ENCODE measurements around the gene LRRK1.
"Not testable (repeated sequence)": the region's sequence is repeated elsewhere in the genome, so short reads cannot be mapped to it uniquely, and the experiment has no call there.

The LRRK1 gene

DNA sequence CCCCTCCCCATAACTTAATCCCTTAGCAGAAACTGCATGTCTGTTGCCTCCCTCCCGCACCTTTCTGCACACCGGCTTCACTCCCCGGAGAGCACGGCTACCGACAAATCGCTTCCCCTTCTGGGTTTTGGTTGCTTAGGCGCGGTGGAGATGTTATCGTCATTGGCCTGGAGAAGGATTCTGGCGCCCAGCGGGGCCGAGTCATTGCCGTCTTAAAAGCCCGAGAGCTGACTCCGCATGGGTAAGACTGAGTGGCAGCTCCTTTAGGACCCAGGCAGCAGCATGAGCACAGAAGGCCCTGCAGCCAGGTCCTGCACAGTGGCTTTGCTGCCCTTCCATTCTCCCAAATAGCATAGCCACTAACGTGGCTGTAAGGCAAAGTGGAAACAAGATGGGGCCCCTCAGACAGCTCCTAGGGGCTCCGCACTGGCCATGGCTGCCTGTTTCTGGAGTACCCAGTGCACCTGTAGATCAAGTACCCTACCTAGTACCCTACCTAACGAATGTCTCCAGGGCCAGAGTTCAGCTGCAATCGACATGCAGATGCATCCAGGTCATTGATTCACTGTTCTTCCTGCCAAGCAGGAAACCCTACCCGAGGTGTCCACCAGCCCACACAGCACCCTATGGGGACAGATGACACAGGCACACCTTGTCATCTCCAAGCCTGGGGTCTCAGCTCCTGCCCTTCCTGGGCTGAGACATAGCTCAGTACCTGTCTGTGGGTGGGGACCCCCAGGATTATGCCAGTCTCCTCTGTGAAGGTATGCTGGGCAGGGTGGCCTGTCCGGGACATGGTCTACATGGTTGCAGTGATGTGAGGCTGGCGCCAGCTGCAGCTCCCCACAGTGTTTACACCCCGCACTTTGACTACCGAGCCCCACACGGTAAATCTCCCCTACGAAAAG is 147.6 kb downstream of the LRRK1 start:
- DNase-seq = no peak
- TF ChIP-seq POLR2A (IDR thresholded peaks at IDR 0.05; ENCODE audit: low read length) (no peak), GATA1 (IDR thresholded peaks at IDR 0.05; ENCODE audit: low read depth, low read length) (no peak)

DNA sequence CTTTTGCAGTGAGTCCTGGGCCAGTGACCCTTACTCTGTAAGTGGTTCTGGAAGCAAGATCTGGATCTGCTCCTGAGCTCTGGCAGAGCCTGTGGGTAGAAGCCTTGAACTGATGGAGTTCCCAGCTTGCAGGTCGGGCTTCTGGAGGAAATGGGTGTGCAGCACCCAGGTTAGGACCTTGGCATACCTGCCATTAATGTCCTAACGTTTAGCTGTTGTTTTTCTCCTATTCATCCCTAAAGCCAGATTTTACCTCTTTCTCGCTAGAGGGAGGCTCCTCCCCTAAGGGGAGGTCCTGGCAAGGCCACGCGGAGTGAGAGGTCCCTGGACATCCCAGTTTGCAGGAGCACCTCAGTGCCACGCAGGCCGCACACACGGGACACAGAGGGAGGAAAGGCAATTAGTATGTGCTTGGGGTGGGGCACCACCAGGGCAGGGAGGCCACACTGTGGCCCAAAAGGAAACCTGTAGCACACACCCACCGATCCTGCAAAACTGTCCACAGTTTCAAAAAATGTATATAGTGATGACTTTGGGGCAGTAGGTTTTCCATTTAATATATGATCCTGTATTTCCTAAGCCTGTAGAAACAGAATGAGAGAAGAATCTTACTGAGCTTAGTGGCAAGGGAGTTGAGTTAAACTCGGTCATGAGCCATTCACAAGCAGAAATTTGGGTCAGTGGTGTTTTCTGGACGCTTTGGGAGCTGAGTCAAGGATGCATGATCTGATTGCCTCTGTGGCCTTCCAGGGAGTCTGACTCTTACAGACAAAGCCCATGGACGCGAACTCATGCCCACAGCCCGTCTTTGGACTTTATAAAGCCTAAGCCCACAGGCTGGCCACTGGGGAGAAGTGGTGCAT is 148.7 kb downstream of the LRRK1 start:
- TF ChIP-seq POLR2A (IDR thresholded peaks at IDR 0.05; ENCODE audit: low read length) (no peak), GATA1 (IDR thresholded peaks at IDR 0.05; ENCODE audit: low read depth, low read length) (no peak)
- DNase-seq = no peak

DNA sequence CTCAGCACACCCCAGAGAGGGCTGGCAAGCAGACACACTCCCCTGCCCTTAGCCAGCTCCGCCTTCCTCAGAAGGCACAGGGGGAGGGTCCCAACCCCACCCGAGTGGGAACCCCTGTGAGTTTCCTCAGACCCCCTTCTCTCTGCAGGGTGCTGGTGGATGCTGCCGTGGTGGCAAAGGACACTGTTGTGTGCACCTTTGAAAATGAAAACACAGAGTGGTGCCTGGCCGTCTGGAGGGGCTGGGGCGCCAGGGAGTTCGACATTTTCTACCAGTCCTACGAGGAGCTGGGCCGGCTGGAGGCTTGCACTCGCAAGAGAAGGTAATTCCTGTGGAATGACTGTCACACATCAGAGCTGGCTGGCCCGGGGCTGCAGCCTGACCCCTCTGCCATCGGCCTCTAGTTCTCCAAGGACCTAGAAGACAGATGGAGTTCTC is 149.4 kb downstream of the LRRK1 start:
- no peak for DNase-seq
- TF ChIP-seq POLR2A (IDR thresholded peaks at IDR 0.05; ENCODE audit: low read length) (no peak), GATA1 (IDR thresholded peaks at IDR 0.05; ENCODE audit: low read depth, low read length) (no peak)

DNA sequence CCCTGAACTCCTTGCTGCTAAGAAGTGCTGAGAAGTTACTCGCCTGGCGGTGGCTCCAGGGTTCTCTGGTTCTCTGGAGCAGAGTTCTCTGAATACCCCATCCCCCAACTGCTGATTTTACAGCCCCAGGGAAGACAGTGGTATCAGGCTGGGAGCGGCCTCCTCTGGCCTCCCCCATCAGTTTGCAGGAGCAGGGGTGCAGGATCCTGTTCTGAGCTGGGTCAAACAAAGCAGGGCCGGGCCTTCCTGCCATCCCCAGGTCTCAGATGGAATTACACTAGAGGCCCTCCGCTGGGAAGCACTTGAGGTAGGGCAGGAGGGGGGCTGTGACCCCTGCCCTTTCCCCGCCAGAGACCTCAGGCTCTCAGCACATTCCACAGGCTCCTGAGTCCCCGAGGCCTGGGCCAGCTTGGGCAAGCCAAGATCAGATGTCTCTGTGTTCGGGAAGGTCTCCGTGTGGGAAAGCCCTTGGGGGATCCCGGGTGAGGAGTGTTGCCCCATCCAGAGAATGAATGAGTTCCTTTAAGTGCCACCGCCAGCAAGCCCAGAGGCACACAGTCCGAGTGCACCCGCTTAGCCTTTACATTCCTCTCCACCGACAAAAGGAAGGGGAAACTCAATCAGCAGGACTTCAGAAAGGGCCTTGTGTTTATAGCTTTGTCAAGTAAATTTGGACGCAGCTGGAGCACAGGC is 149.9 kb downstream of the LRRK1 start:
- no peak for TF ChIP-seq POLR2A (IDR thresholded peaks at IDR 0.05; ENCODE audit: low read length)
- no peak for TF ChIP-seq GATA1 (IDR thresholded peaks at IDR 0.05; ENCODE audit: low read depth, low read length)
- DNase-seq = no peak

DNA sequence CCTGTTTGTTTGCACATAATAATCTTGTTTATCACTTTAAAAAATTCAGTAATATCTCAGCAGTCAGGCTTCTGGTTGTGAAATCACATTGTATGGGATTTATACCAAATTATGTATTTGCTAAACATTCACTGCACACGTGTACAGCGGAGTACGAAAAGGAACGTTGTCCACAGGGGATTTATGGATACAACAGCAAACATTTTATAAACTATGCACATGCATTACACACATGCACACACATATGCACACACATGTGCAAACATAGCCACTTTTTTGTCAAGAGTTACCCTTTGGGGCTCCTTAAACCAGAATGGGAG is 150.5 kb downstream of the LRRK1 start:
- no peak for TF ChIP-seq POLR2A (IDR thresholded peaks at IDR 0.05; ENCODE audit: low read length)
- no peak for TF ChIP-seq GATA1 (IDR thresholded peaks at IDR 0.05; ENCODE audit: low read depth, low read length)
- DNase-seq = no peak

DNA sequence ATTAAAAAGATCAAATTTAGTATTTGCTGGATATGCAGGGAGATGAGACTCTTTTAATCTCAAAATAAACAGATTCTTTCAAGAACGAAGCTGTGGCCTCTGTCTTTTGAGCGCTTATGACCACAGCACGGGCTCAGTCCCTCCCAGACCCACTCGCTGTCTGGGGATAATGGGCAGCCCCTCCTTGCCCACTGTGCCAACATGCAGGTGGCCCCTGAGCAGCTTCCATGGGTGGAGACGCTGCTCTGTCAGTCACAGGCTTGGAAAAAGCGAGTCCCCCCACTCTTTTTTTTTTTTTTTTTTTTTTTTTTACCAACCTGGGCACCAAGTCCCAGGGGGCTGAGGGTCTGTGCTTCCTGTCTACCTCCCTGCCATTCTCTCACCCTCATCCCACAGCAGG is 150.9 kb downstream of the LRRK1 start:
- TF ChIP-seq POLR2A (IDR thresholded peaks at IDR 0.05; ENCODE audit: low read length) = no peak
- no peak for TF ChIP-seq GATA1 (IDR thresholded peaks at IDR 0.05; ENCODE audit: low read depth, low read length)
- no peak for DNase-seq

DNA sequence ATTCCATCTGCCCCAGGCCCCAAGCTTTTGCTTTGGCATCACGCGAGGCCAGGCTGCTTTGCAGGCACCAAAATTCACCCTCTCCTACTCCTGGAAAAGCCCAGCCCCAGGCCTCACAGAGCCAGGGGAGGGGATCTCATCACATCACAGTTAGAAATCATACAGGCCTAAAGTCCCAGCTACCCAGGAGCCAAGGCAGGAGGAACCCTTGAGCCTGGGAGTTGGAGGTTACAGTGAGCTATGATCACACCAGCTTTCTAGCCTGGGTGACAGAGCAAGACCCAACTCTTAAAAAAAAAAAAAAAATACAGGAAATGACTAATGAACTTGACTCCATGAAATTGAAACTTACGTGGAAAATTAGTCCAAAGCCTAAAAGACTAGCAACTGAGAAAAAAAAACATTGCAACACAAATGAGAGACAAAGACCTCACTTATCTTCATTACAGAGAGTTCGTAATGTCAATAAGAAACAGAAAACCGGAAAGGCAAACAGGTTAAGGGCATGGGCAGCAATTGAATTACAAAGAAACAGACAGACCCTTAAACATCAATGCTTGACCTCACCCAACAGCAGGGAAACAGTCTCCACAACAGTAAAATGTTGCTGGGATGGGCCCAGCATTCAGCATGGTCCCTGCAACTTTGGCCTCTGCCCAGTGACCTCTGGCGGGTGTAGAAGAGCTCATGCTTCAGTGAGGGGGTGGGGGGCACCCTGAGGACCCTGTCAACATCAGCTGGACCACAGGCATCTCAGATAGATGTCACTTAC is 151.5 kb downstream of the LRRK1 start:
- no peak for TF ChIP-seq GATA1 (IDR thresholded peaks at IDR 0.05; ENCODE audit: low read depth, low read length)
- no peak for TF ChIP-seq POLR2A (IDR thresholded peaks at IDR 0.05; ENCODE audit: low read length)
- DNase-seq = no peak

DNA sequence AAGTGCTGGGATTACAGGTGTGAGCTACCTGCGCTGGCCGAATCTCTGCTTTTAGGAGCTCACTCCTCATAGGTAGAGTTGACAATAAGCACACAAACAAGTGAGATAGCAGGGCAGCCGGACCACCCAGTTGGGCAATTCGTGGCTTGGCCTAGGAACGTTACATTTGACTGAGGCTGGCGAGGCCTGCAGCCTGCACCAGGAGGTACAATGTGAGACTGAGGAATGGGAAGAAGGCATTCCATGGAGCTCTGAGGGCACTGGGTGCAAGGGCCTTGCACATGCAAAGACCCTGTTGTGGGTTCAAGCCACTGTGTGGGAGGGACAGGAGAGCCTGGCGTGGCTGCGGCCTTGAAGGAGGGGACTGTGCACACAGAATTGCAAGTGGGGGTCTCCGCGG is 152.5 kb downstream of the LRRK1 start:
- TF ChIP-seq GATA1 (IDR thresholded peaks at IDR 0.05; ENCODE audit: low read depth, low read length) (no peak), POLR2A (IDR thresholded peaks at IDR 0.05; ENCODE audit: low read length) (no peak)
- DNase-seq = no peak

DNA sequence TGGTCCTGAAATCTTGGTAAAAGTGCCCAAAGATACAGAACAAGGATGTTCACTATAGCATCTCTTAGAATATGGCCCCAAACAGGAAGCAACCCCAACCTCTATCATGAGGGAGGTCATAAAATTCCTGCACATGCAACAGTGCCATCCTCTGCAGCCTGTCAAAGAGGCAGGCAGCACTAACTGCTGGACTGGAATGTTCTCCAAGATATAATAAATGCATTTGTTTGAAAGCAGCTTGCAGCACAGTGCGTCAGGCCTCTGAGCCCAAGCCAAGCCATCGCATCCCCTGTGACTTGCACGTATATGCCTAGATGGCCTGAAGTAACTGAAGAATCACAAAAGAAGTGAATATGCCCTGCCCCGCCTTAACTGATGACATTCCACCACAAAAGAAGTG is 153.1 kb downstream of the LRRK1 start:
- not testable (repeated sequence) for DNase-seq

DNA sequence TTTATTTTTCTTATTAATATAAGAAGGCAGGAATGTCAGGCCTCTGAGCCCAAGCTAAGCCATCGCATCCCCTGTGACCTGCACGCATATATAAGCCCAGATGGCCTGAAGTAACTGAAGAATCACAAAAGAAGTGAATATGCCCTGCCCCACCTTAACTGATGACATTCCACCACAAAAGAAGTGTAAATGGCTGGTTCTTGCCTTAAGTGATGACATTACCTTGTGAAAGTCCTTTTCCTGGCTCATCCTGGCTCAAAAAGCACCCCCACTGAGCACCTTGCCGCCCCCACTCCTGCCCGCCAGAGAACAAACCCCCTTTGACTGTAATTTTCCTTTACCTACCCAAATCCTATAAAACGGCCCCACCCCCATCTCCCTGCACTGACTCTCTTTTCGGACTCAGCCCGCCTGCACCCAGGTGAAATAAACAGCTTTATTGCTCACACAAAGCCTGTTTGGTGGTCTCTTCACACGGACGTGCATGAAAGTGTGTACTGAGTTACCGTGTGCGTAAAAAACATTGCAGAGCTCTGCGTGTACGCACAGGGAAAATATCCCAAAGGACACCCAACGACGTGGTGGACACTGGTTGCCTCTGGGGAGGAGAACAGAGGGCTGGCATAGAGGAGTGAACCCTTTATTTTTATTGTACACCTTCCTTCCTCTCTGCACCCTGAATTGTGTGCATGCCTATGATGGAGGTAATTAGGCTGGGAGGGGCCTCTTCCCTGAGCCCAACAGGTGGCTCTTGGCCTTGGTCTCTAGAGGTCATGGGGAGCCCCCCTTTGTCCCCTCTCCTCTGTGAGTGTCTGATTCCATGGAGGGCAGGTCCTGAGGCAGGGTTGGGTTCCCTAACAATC is 158.9 kb downstream of the LRRK1 start:
- not testable (repeated sequence) for DNase-seq

DNA sequence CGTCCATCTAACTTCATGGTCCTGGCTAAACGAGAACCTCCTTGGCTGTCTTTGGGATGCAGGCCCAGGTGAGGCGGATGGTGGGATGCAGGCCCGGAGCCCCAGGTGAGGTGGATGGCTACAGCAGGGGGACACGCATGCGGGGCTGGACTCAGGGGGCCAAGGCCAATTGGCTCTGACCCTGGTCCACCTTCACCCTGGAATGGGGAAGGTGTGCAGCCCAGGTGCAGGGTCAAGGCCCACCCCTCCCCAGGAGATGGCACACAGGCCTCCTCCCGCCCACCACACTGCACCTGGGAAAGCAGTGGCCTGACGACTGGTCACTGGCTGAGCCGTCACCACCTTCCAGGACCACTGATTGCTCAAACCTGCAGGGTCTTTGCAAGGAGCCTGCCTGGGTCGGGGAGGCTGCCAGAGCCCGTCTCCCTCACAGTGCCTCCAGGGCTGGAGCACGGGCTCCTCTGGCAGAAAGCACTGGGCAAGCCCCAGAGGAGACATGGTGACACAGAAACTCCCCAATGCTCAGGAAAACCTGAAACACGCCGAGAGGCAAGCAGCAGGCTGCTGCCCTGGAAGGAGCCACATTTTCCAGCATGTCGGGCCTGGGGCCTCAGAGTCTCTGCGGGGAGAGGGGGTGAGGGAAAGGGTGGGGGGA is 159.6 kb downstream of the LRRK1 start:
- no peak for TF ChIP-seq POLR2A (IDR thresholded peaks at IDR 0.05; ENCODE audit: low read length)
- no peak for TF ChIP-seq GATA1 (IDR thresholded peaks at IDR 0.05; ENCODE audit: low read depth, low read length)
- no peak for DNase-seq

DNA sequence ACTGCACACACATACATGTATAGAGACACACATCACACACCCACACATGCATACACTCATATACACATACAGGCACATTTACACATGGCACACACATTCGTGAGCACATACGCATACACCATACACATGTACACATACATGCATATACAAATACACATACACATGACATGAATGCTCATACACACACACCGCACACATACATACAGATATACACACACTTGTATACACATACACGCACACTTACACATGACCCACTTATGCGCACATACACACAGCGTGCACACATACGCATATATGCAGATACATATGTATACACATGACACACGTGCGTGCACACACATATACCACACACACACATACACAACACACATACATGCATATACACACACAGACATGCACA is 162.7 kb downstream of the LRRK1 start:
- TF ChIP-seq POLR2A (IDR thresholded peaks at IDR 0.05; ENCODE audit: low read length) (no peak), GATA1 (IDR thresholded peaks at IDR 0.05; ENCODE audit: low read depth, low read length) (no peak)
- no peak for DNase-seq
